Esophagus muscularis mucosa (tissue), 4 donors: Measurements from ENCODE around the gene ATF3.

Experiments
- EP300 ChIP-seq: sonication (generic); formaldehyde crosslinking; IDR thresholded peaks from one replicate; pipeline ENCODE4 v1.6.1; 2017; ENCODE audit warnings: antibody characterized with exemption
- POLR2A ChIP-seq: fragments of 450-650 bp; IDR thresholded peaks from one replicate; pipeline ENCODE4 v1.6.1; 2017; ENCODE audit warnings: antibody characterized with exemption, moderate library complexity, mild to moderate bottlenecking, low read depth
- POLR2AphosphoS5 ChIP-seq, 2 donors: sonication (generic); formaldehyde crosslinking; IDR thresholded peaks; one replicate each; pipeline ENCODE4 v1.6.1; 2017; ENCODE audit warnings: antibody characterized with exemption in 2 of 2
- TF ChIP-seq, protein P1 (sequence below), 3 experiments: fragments of 200-600 bp in 2 of 3; fragments of 450-650 bp in 1 of 3; sonication (generic) in 2 of 3; IDR thresholded peaks; one replicate each; pipeline ENCODE4 v1.5.1; 2017 to 2019; ENCODE audit warnings: antibody characterized with exemption in 3 of 3, mild to moderate bottlenecking in 2 of 3, moderate library complexity in 1 of 3

GRCh38 chr1:212600071-212600915, 8.3 kb upstream of the ATF3 start:
- TF ChIP-seq, protein P1, sequence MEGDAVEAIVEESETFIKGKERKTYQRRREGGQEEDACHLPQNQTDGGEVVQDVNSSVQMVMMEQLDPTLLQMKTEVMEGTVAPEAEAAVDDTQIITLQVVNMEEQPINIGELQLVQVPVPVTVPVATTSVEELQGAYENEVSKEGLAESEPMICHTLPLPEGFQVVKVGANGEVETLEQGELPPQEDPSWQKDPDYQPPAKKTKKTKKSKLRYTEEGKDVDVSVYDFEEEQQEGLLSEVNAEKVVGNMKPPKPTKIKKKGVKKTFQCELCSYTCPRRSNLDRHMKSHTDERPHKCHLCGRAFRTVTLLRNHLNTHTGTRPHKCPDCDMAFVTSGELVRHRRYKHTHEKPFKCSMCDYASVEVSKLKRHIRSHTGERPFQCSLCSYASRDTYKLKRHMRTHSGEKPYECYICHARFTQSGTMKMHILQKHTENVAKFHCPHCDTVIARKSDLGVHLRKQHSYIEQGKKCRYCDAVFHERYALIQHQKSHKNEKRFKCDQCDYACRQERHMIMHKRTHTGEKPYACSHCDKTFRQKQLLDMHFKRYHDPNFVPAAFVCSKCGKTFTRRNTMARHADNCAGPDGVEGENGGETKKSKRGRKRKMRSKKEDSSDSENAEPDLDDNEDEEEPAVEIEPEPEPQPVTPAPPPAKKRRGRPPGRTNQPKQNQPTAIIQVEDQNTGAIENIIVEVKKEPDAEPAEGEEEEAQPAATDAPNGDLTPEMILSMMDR (IDR thresholded peaks at IDR 0.05), result no peak
- no peak for TF ChIP-seq POLR2A
- TF ChIP-seq EP300, result no peak
- no peak for TF ChIP-seq POLR2AphosphoS5 (IDR thresholded peaks at IDR 0.05)
